CD14-positive monocyte (primary cell): ENCODE results near the gene EZH2. TPM values are rescaled to one million over a fixed set of nuclear protein-coding genes. Genes with fewer than 3 reads are reported as not detected.

Experiments
- DNase-seq, 3 donors: peaks; one replicate each; pipeline ENCODE4 v3.0.0-alpha.2; 2011 to 2022
- H2AFZ ChIP-seq: 2 replicates; pipeline ENCODE4 v1.6.0; 2012; ENCODE audit warnings: mild to moderate bottlenecking, low read depth, low read length, inconsistent platforms; ENCODE audit not compliant: insufficient read depth, poor library complexity, severe bottlenecking
- H3K27ac ChIP-seq, 2 donors: 1 replicate in 1 of 2; 2 replicates in 1 of 2; pipeline ENCODE4 v1.5.1; 2012 to 2013; ENCODE audit warnings: low read length in 2 of 2, control low read depth in 1 of 2, inconsistent platforms in 1 of 2, low read depth in 1 of 2, mild to moderate bottlenecking in 1 of 2
- H3K27me3 ChIP-seq, 2 donors: one replicate each; pipeline versions ENCODE4 v1.6.0 to v1.6.1; 2011 to 2013; ENCODE audit warnings: low read length in 2 of 2; ENCODE audit not compliant: control insufficient read depth in 2 of 2, insufficient read depth in 2 of 2
- H3K36me3 ChIP-seq, 2 donors: replicated peaks in 1 of 2; 1 replicate in 1 of 2; 2 replicates in 1 of 2; pipeline versions ENCODE4 v1.5.1 to v1.6.1; 2012 to 2013; ENCODE audit warnings: low read length in 2 of 2, control low read depth in 1 of 2, inconsistent platforms in 1 of 2, mild to moderate bottlenecking in 1 of 2; ENCODE audit not compliant: insufficient read depth in 2 of 2, control insufficient read depth in 1 of 2
- H3K4me1 ChIP-seq, 2 donors: 1 replicate in 1 of 2; 2 replicates in 1 of 2; pipeline versions ENCODE4 v1.5.1 to v1.6.1; 2012 to 2013; ENCODE audit warnings: low read length in 2 of 2, control low read depth in 1 of 2, inconsistent platforms in 1 of 2, mild to moderate bottlenecking in 1 of 2, moderate library complexity in 1 of 2; ENCODE audit not compliant: insufficient read depth in 2 of 2, control insufficient read depth in 1 of 2
- H3K4me2 ChIP-seq: replicated peaks from 2 replicates; pipeline ENCODE3; 2012; ENCODE audit warnings: low read length, moderate library complexity, mild to moderate bottlenecking; ENCODE audit not compliant: poor library complexity, severe bottlenecking; ENCODE audit errors: extremely low read depth
- H3K4me3 ChIP-seq, 3 experiments: fragments of 200-600 bp in 1 of 3; sonication (generic) in 1 of 3; replicated peaks in 1 of 3; 1 replicate in 2 of 3; 2 replicates in 1 of 3; pipeline ENCODE4 v1.5.1; 2011 to 2013; ENCODE audit warnings: low read length in 3 of 3, mild to moderate bottlenecking in 3 of 3, control low read depth in 2 of 3, low read depth in 2 of 3, inconsistent platforms in 1 of 3, moderate library complexity in 1 of 3
- H3K79me2 ChIP-seq: 2 replicates; pipeline ENCODE4 v1.6.0; 2012; ENCODE audit warnings: mild to moderate bottlenecking, control low read depth, inconsistent platforms, low read length, moderate library complexity; ENCODE audit not compliant: insufficient read depth
- H3K9ac ChIP-seq: 2 replicates; pipeline ENCODE4 v1.6.0; 2017; ENCODE audit warnings: low read length, mild to moderate bottlenecking; ENCODE audit not compliant: insufficient read depth, poor library complexity, severe bottlenecking
- H3K9me3 ChIP-seq, 2 donors: replicated peaks in 1 of 2; 1 replicate in 1 of 2; 2 replicates in 1 of 2; pipeline versions ENCODE4 v1.5.1 to v1.6.1; 2012 to 2013; ENCODE audit warnings: low read length in 2 of 2, control low read depth in 1 of 2; ENCODE audit not compliant: control insufficient read depth in 1 of 2, insufficient read depth in 1 of 2
- H4K20me1 ChIP-seq: 2 replicates; pipeline ENCODE4 v1.6.0; 2012; ENCODE audit warnings: mild to moderate bottlenecking, low read length, control low read depth, moderate library complexity; ENCODE audit not compliant: insufficient read depth
- H3K27ac Mint-ChIP-seq, 7 donors: one replicate each; pipeline ENCODE4 v1.8.0; 2020; ENCODE audit warnings: mild to moderate bottlenecking in 7 of 7, mixed read lengths in 7 of 7, moderate library complexity in 6 of 7, inconsistent platforms in 2 of 7
- H3K27me3 Mint-ChIP-seq, 3 donors: one replicate each; pipeline ENCODE4 v1.8.0; 2021 to 2022; ENCODE audit warnings: low read depth in 3 of 3, mild to moderate bottlenecking in 3 of 3, mixed read lengths in 3 of 3, moderate library complexity in 3 of 3, inconsistent platforms in 1 of 3
- H3K36me3 Mint-ChIP-seq, 2 donors: one replicate each; pipeline ENCODE4 v1.8.0; 2020; ENCODE audit warnings: mixed read lengths in 2 of 2, inconsistent platforms in 1 of 2, mild to moderate bottlenecking in 1 of 2
- H3K4me1 Mint-ChIP-seq: one replicate; pipeline ENCODE4 v1.8.0; 2020; ENCODE audit warnings: mild to moderate bottlenecking, mixed read lengths
- H3K4me3 Mint-ChIP-seq, 2 donors: one replicate each; pipeline ENCODE4 v1.8.0; 2020; ENCODE audit warnings: mild to moderate bottlenecking in 2 of 2, mixed read lengths in 2 of 2, moderate library complexity in 1 of 2
- H3K9me3 Mint-ChIP-seq, 7 donors: one replicate each; pipeline ENCODE4 v1.8.0; 2020 to 2022; ENCODE audit warnings: mixed read lengths in 7 of 7, mild to moderate bottlenecking in 6 of 7, moderate library complexity in 6 of 7, inconsistent platforms in 2 of 7
- WGBS: methylation state at CpG from one replicate; pipeline ENCODE4 v1.1.5; 2013; ENCODE audit warnings: missing lambda C conversion rate; ENCODE audit not compliant: insufficient coverage; 5-methylcytosine and 5-hydroxymethylcytosine counted together
- intact Hi-C, 2 donors: fragments of 100-400 bp; cut with micrococcal nuclease; formaldehyde crosslinking; loops; one replicate each; pipeline versions ENCODE4 v1.15.0 to v1.15.1; 2023
- polyA plus RNA-seq, 3 donors: library from polyadenylated mRNA; depleted of rRNA in 1 of 3; unstranded in 2 of 3; stranded (reverse) in 1 of 3; fragments of 300-500 nt in 2 of 3; fragments of >200 nt in 1 of 3; fragmentation: Illumina TruSeq in 2 of 3; gene quantifications; 1 replicate in 2 of 3; 2 replicates in 1 of 3; pipeline ENCODE4 v1.2.3, GENCODE V29; 2012 to 2021
- TF ChIP-seq, protein P1 (sequence below): fragments of 200-600 bp; IDR thresholded peaks from one replicate; pipeline ENCODE4 v1.8.0; 2022; ENCODE audit warnings: antibody characterized with exemption, mild to moderate bottlenecking

EZH2 gene
- polyA plus RNA-seq, 3 donors: 1.3 to 6.1 (median 1.6) TPM

DNA sequence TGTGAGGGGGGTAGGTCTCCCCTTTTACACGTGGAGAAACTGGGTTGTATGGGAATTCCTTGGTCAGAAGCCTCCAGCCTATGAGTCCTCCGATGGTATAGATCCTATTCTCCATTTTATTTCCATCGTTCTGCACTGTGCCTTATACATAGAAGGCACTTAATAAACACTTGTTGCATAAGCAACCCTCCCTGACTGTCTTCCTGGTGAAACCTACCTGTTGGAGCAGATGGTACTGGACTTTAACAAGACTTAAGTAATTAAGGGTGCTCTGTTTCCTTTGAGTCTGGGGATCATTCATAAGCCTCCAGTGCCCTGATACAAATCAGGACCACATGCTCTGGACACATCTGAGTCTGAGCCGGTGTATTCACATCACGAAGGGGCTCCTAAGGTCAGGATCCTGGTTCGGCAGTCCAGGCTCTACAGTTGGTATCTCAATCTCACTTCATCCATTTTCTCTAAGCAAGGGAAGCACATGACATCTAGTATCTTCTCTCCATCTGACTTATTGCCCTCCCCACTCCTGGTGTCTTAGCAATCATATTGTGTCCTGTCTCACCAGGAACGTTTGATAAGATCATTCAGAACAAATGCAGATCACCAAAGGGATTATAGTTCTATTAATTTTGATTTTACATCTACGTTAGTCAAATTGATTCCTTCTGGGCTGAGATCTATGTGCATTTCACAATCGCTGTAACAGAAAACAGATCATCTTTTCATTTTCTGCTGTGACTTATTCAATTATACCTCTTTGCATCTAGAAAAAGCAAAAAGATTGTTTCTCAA lies 22.8 kb upstream of the EZH2 start:
- Histone ChIP-seq H3K9me3 (no peaks in the 10 kb centered on the region), H2AFZ (no peak overlapping the region), H3K79me2 (no peaks in the 10 kb centered on the region), H3K27ac (no peak overlapping the region), H3K9ac (no peak overlapping the region), H3K4me1 (no peaks in the 10 kb centered on the region), H3K27me3 (no peaks in the 10 kb centered on the region), H4K20me1 (no peaks in the 10 kb centered on the region), H3K4me2 (no peak overlapping the region), H3K36me3 (no peaks in the 10 kb centered on the region), H3K4me3 (no peak overlapping the region)
- no peaks in the 10 kb centered on the region for H3K36me3 Mint-ChIP-seq
- DNase-seq: no peak
- H3K4me3 Mint-ChIP-seq: no peak overlapping the region
- no peaks in the 10 kb centered on the region for H3K9me3 Mint-ChIP-seq
- 93% methylated on average over 3 of the region's 9 CpGs for WGBS
- intact Hi-C loops: no loop called here
- TF ChIP-seq, protein P1, sequence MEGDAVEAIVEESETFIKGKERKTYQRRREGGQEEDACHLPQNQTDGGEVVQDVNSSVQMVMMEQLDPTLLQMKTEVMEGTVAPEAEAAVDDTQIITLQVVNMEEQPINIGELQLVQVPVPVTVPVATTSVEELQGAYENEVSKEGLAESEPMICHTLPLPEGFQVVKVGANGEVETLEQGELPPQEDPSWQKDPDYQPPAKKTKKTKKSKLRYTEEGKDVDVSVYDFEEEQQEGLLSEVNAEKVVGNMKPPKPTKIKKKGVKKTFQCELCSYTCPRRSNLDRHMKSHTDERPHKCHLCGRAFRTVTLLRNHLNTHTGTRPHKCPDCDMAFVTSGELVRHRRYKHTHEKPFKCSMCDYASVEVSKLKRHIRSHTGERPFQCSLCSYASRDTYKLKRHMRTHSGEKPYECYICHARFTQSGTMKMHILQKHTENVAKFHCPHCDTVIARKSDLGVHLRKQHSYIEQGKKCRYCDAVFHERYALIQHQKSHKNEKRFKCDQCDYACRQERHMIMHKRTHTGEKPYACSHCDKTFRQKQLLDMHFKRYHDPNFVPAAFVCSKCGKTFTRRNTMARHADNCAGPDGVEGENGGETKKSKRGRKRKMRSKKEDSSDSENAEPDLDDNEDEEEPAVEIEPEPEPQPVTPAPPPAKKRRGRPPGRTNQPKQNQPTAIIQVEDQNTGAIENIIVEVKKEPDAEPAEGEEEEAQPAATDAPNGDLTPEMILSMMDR: no peak
- H3K27ac Mint-ChIP-seq: no peak overlapping the region
- H3K27me3 Mint-ChIP-seq: peaks cover 2 to 8% (median 7%) of the 10 kb centered on the region in 3 donors
- H3K4me1 Mint-ChIP-seq: no peaks in the 10 kb centered on the region

DNA sequence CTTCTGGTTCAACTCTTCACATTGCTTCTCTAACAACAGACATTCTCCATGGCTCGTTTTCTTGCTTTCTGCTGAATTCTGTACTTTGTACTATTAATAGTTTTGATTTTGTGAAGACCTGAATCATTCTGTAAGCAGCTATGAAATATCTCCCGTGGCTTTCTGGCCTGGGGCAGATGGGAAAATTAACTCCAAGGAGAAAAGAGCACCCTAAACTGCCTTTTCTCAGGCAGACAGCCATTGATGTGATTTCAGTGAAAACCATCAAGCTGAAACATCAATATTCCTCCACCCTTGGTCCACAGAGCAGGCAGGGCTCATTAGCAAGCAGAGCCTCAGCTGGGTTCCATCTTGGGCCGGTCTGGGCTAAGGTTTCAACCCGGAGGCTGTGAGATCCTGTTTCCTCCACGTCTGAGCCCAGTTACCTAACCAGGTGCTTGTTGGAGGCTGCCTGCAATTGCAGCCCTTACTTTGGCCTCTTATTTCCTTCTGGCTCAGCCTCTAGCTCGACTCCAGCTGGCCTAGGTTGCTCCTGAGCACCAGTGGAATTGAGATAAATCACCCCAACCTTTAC lies 21.1 kb upstream of the EZH2 start:
- DNase-seq: no peak
- TF ChIP-seq, protein P1: no peak
- Histone ChIP-seq H3K9ac (no peak overlapping the region), H3K4me3 (no peak overlapping the region), H3K27ac (no peak overlapping the region), H2AFZ (no peak overlapping the region), H3K4me2 (no peak overlapping the region), H3K9me3 (no peaks in the 10 kb centered on the region), H3K27me3 (no peaks in the 10 kb centered on the region), H3K36me3 (no peaks in the 10 kb centered on the region), H3K4me1 (no peaks in the 10 kb centered on the region), H4K20me1 (no peaks in the 10 kb centered on the region), H3K79me2 (no peaks in the 10 kb centered on the region)
- H3K9me3 Mint-ChIP-seq: no peaks in the 10 kb centered on the region
- peak overlapping the region in 1 of 7 donors; percentile 38 for H3K27ac Mint-ChIP-seq
- H3K4me3 Mint-ChIP-seq: no peak overlapping the region
- 59% methylated on average over 4 of the region's 6 CpGs for WGBS
- H3K36me3 Mint-ChIP-seq: no peaks in the 10 kb centered on the region
- intact Hi-C loops: no loop called here
- no peaks in the 10 kb centered on the region for H3K4me1 Mint-ChIP-seq
- peaks cover 2 to 8% (median 3%) of the 10 kb centered on the region in 3 donors for H3K27me3 Mint-ChIP-seq
